Measurements from ENCODE around the gene STKLD1.
"Not testable (repeated sequence)": the region's sequence is repeated elsewhere in the genome, so short reads cannot be mapped to it uniquely, and the experiment has no call there.

Gene STKLD1

DNA sequence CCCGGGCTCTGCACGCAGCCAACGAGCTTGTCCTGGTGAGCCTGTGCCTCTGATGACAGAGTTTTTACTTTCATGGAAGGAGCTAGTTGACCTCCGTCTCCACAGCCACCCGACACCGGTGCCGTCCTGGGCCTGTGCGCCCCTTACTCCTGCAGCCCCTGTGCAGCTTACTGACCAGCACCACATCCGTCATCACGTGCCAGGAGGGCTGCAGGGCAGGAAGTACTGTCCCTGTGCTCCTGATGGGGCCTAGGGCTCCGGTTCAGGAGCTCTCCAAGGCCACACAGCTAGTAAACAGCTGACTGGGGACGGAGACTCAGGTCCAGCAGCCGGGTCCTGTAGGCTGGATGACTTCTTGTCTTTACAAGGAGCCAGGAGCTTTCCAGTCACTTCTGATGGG, 10.2 kb downstream of the STKLD1 start:
- no peak for DNase-seq (ENCODE audit: low read depth in 2 of 2)

- no peak for DNase-seq (ENCODE audit: low read depth in 2 of 2)
These were observed 11.5 kb downstream of the STKLD1 start for GRCh38 chr9:133387680-133388079.

- no peak for DNase-seq (ENCODE audit: low read depth in 2 of 2)
These were observed 12.9 kb downstream of the STKLD1 start for GRCh38 chr9:133389025-133389557.

- no peak for DNase-seq (ENCODE audit: low read depth in 2 of 2)
These were observed 13.4 kb downstream of the STKLD1 start for GRCh38 chr9:133389562-133389961.

DNA sequence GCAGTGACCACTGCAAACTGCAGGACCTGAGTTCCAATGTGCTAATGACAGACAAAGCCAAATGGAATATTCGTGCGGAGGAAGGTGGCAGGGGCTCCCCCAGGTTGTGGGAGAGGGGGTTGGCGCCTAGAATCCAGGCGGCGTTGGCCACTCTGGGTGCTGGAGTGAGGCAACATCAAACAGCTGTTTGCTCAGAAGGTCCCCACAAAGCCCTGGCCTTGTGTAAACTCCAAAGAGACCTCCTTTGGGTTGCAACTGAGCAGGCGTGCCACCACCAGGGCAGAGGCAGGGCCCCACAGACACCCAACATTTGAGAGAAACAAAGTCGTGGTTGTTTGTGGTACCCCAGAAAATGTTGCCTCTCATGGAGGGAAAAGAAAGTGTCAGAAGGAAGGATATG, 14.5 kb downstream of the STKLD1 start:
- DNase-seq (ENCODE audit: low read depth in 2 of 2) = no peak

GRCh38 chr9:133391449-133391848, 15.3 kb downstream of the STKLD1 start:
- not testable (repeated sequence) for DNase-seq (ENCODE audit: low read depth in 2 of 2)

DNA sequence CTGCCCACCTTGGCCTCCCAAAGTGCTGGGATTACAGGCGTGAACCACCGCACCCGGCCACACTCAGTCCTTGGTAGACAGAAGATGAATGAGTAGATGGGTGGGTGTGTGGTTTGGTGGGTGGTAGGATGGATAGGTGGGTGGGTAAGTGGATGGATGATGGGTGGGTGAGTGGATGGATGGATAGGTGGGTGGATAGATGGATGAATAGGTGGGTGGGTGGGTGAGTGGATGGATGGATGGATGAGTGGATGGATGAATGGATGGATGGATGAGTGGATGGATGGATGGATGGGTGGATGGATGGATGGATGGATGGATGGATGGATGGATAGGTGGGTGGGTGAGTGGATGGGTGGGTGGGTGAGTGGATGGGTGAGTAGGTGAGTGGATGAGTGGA, 16.1 kb downstream of the STKLD1 start:
- DNase-seq (ENCODE audit: low read depth in 2 of 2) = not testable (repeated sequence)

GRCh38 chr9:133393399-133393798, 17.2 kb downstream of the STKLD1 start:
- no peak for DNase-seq (ENCODE audit: low read depth in 2 of 2)

- no peak for DNase-seq (ENCODE audit: low read depth in 2 of 2)
These were observed 18.6 kb downstream of the STKLD1 start for GRCh38 chr9:133394687-133395271.

DNA sequence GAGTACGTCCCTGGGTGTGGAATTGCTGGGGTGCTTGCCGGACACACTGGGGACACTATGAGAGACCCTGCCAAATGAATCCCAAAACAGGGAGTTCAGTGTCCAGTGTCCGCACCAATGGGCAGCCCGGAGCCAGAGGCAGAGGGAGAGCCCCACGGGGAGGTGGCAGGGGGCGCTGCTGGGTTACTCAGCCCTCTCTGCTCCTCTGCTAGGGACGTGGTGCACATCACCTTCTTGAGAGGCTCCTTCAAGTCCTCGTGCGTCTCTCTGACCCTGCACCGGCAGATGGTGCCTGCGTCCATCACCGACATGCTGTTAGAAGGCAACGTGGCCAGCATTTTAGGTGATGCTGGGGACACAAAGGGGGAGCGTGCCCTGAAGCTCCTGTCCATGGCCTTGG, 20.8 kb downstream of the STKLD1 start:
- no peak for DNase-seq (ENCODE audit: low read depth in 2 of 2)

DNA sequence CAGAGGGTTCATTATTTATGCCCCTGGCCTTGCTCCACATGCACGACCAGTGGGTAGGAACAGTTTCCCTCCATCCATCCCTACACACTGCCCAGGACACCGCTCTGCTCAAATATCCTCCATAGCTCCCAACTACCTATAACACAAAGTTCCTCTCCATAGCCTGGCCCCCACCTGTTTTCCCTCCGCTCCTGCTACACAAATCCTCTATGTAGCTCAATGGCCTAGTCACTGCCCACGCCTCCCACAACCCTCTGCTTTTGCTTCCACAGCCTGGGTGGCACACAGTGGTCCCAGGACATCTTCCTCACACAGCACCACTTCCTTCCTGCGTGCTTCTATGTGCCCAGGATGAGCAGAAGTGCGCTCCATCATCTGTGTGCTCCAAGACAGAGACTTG, 21.2 kb downstream of the STKLD1 start:
- DNase-seq (ENCODE audit: low read depth in 2 of 2) = no peak

GRCh38 chr9:133397895-133398294, 21.7 kb downstream of the STKLD1 start:
- no peak for DNase-seq (ENCODE audit: low read depth in 2 of 2)

DNA sequence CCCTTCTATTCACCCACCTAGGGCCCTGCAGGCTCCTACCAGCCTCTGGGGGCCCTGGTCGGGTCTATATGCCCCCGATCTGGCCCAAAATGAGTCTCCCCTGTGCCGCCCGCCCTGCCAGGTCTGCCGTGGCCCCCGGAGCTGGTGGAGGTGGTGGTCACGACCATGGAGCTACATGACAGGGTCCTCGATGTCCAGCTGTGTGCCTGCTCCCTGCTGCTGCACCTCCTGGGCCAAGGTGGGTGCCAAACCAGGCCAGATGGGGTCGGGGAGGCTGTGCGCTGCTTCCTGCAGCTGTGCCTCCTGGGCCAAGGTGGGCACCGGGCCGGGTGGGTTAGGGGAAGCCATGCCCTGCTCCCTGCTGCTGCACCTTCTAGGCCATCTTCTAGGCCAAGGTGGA, 24.1 kb downstream of the STKLD1 start:
- DNase-seq (ENCODE audit: low read depth in 2 of 2) = no peak

GRCh38 chr9:133401588-133401987, 25.4 kb downstream of the STKLD1 start:
- DNase-seq (ENCODE audit: low read depth in 2 of 2) = no peak

DNA sequence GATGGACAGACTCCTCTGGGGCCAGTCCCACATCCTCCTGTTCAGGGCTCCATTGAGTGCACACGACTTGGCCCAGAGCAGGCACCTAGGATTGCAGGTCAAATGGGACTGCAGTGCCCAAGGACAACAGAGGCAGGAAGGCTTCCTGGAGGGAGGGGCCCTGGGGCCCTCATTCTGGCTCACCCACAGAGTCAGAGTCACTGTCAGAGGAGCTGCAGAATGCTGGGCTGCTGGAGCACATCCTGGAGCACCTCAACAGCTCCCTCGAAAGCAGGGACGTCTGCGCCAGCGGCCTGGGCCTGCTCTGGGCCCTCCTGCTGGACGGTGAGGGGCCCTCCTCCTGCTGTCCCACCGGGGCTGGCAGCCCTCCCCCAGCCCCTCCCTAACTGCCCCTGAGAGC, 26.5 kb downstream of the STKLD1 start:
- no peak for DNase-seq (ENCODE audit: low read depth in 2 of 2)

DNA sequence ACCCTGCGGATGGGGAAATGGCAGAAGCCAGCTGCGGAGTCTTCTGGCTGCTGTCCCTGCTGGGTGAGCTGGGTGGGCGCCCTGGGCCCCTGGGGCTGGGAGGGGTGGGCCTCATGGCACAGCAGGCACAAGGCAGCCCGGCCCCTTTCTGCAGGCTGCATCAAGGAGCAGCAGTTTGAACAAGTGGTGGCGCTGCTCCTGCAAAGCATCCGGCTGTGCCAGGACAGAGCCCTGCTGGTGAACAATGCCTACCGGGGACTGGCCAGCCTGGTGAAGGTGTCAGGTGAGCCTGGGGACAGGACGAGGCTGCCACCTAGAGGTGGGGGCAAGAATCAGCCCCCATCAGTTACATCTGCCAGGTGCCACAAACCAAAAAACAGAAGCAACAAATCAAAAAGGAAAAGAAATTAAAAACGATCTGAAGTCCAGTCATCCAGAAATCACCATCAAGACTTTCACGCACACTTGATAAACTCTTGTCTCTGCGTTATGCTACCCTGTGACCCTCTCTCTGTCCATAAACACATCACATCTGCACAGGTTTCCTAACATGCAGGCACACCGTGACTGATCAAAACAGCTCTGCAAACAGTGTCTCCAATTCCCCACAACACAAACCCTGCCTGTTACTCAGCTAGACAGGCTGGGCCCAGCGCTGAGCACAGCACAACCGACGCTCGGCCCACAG, 27.7 kb downstream of the STKLD1 start:
- peak; percentile 40 to 46 for DNase-seq (ENCODE audit: low read depth in 2 of 2)

DNA sequence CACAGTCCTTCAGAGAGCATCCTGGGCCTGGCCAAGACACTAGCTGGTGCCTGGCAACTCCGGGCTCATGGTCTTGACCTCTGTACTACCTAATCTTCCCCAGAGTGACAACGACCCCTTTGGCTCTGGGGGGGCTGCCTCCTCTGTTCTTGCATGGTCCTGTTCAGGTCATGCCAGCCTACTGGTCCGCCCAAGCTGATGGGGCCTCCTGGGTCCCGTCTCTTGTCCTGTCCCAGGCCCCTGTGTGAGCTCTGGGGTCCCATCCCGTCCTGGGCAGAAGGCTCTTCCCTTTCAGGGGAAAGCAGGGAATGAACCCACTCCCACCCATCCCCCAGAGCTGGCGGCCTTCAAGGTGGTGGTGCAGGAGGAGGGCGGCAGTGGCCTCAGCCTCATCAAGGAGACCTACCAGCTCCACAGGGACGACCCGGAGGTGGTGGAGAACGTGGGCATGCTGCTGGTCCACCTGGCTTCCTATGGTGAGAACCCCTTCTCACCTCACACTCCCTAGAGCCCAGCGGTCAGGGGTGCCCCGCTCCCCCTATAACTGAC, 28.4 kb downstream of the STKLD1 start:
- DNase-seq (ENCODE audit: low read depth in 2 of 2) = no peak

DNA sequence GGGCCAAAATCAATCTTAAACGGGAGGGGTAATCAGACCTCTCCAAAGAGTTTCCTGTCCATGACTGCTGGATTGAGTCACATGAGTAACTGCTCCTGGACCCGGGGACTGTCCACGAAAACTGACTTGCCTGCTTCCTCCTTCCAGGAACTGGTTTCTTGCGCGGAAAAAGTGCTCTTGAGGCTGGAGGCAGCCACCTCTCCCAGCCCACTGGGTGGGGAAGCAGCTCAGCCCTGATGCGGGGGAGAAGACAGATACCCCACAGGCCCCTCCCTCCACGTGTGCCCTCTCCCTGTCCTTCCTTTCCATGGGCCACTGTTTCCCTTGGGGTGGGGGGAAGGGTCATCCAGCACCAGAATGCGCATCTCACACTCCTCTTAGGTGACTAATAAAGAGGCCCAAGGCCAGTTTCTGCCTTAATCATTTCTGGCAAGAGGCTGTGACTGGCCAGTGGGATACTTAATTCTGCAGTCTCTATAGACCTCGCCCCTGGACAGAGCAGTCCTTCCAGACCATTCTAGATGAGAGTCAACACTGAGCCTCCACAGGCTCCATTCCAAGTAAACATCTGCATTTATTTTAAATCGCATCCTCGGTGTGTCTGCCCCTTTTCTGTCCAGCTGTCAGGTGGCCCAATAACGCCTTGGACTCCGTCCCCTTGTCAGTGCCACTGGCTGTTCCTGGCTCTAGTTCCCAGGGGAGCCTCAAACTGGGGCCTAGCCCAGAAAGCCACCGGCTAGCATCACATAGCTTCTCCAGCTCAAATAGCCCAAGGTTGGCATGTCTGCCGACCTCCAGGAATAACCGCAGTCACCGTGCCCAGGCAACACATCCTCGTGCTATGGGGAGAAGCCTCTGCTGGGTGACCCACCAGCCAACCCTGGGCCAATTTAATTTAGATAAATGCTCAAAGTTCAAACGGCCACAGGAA, 29.6 kb downstream of the STKLD1 start:
- DNase-seq (ENCODE audit: low read depth in 2 of 2) = no peak

DNA sequence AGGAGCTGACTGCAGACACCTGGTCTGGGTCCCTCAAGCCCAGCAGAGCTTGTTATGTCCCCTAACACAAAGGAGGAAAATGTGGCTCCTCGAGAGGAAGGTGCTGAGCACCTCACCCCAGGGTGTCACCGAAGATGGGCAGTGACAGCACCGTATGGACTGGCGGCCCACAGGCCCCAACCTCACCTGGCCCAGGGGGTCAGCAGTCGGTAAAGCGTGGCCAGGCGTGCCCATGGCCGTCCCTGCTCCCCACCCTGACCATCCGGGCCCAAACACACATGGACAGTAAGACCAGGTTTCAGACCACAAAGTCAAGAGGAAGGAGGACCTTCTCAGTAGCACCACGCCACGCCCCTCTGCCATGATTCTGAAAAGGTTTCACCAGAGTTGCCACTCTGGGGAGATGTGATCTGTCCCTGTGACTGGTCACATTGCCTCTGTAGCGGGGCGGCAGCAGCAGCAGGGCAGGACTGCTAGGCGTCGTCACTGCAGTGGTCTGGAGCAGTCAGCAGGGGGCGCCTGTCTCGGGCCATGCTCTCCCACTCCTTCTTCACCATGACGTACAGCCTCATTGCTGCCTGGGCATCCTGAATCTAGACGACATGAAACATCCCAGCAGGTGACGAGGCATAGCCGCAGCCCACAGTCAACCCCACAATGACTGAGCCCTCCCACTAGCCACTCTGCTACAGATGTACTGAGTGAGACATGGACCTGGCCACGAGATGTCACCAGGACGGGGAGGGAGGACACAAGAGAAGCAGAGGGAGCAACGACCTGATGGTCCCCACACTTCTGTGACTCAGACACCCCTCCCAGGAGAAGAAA, 30.5 kb downstream of the STKLD1 start:
- peak; percentile 76 to 85 for DNase-seq (ENCODE audit: low read depth in 2 of 2)

GRCh38 chr9:133408042-133408441, 31.9 kb downstream of the STKLD1 start:
- DNase-seq (ENCODE audit: low read depth in 2 of 2) = no peak

GRCh38 chr9:133415170-133415569, 39.0 kb downstream of the STKLD1 start:
- DNase-seq (ENCODE audit: low read depth in 2 of 2) = no peak

Measured in stimulated activated CD4-positive, alpha-beta T cell treated with anti-CD3 and anti-CD28 coated beads, Interleukin-4, amount 100 ng/mL, for 48 hours (primary cell).